ENCODE results near the gene MAP7D1.

The MAP7D1 gene

DNA sequence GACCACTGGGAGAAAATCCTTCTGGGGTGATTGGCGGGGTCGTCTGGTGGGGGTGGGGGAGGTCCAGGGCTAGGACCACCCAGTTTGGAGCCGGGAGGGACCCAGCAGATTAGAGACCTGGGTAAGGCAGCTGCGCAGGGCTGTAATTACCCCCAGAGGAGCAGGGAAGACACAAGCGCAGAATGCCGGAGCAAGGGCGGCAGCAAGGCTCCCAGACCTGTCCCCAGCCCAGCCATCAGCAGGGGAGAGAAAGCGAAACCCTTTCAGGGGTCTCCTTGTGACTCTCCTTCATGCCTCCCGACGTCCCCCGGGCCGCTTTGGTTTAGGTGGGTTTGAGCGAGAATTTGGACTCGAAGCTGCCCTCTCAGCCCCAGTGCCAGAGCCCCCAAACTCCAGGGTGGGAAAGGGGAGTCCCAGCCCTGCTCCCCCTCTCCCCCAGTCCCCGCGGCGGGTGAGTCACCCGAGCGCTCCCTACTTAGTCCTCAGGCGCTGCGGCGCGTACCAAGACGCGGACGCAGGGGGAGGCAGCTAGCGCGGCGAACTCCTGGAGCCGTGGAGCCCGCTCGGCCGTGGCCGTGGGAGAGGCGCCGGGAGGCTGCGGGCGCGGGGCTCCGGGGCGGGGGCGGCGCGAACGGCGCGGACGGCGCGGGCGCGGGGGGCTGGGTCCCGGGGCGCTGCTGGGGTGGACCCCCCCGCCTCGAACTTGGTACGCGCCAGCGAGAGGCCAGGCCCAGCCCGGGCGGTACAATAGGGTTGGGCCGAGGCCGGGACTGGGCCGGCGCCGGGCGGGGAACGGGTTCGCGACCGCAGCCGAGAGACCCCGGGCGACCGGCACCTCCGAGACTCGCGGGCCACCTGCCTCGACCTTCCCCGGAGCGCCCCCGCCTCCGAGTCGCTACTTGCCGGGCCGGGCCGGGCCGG, at the start of gene MAP7D1:
Gene MAP7D1, plus strand, starts transcription at position 753 of the 921 bp plus-strand sequence. CDS start 258 bp downstream, outside the sequence.
- DNase-seq = peak; percentile 62

GRCh38 chr1:36106269-36106668, 49.7 kb upstream of the MAP7D1 start:
- DNase-seq = no peak

- DNase-seq = no peak
These were observed 48.6 kb upstream of the MAP7D1 start for GRCh38 chr1:36107394-36107793.

DNA sequence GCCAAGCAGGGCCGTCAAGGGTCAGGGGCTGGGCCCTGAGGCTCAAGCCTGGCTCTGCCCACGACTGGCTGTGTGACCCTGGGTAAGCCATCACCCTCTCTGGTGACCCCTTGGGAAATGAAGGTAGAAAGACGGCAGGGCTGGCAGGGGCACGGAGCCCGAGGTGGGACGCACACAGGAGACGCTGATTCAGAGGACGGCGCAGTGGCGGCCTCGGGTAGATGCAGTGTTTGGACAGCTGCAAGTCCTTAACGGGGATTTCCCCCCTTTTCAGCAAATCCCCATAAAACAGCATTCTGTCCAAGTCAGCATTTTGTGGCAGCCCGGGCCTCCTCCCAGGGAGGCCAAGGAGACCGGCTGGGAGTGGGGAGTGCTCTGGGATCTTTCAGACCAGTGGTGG, 47.6 kb upstream of the MAP7D1 start:
- DNase-seq = no peak

- DNase-seq = no peak
These were observed 46.8 kb upstream of the MAP7D1 start for GRCh38 chr1:36109041-36109679.

DNA sequence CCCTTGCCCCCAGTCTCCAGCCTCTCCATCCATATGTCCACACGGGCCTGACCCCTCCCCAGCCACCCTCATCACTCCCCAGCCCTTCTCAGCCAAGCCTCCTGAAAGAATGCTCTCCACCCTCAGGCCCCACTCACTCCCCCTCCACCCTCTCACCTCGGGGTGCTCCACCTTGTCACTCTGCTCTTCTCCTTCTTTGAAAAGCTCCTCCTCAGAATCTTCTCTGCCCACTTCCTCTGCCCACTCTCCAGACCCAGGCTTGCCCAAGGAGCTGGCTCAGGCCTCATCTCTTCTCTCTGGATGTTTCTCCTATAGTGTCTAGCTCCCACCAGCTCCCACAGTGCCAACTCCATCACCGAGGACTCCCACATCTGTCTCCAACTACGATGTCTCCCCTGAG, 44.8 kb upstream of the MAP7D1 start:
- DNase-seq = no peak

DNA sequence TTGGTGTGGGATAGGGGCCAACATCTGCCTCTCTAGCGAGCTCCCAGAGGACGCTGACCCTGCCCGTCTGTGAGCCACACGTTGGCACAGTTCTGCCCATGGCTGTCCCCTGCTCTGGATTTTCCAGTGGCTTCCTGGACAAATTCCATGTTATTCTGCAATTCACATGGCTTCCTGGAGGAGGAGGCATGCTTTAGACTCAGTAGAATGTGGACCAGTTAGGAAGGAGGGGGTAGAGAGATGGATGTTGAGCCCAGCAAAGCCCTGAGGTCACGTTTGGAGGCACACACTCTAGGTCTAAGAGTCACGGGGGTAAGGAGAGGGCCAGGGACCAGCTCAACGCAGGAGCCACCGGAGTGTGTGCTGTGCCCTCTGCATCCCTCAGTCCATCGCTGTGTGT, 43.1 kb upstream of the MAP7D1 start:
- DNase-seq = no peak

DNA sequence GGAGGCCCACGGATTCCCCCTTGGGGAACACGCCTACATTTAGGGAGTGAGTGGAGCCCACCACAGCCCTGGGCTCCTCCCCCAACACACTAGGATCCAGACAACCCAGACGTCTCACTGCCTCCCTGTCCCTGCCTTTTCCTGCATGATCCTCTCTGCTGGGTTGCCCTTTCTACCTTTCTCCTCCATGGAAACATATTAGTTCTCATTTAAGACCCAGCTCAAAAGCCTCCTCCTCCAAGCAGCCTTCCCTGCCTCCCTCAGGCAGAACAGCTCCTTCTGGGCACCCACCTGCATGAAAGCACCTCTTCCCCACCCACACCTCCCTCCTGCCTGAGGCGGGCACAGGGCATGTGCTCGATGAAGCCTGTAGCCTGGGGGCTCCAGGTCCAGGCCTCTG, 41.6 kb upstream of the MAP7D1 start:
- DNase-seq = no peak

GRCh38 chr1:36115200-36115669, 40.7 kb upstream of the MAP7D1 start:
- DNase-seq = no peak

GRCh38 chr1:36115931-36116330, 40.0 kb upstream of the MAP7D1 start:
- no peak for DNase-seq

DNA sequence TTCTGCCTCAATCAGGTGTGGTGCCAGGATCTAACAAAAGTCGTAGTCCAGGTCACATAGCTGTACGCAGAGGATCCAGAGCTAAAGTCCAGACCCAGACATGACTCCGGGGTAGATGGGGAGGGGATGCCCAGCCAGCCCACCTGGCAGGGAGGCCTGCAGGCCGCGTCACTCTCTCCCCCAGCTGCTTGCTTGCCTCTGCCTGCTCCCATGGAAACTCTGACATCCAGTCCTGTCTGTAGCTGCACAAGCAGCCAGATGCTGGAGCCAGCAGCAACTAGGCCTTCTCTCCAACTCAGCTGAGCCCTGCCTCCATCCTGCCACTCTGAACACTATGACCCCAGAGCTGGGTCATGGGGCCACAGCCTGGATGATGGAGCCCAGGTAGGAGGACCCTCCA, 39.1 kb upstream of the MAP7D1 start:
- DNase-seq = no peak

- no peak for DNase-seq
These were observed 37.3 kb upstream of the MAP7D1 start for GRCh38 chr1:36118447-36119204.

GRCh38 chr1:36119456-36119855, 36.5 kb upstream of the MAP7D1 start:
- DNase-seq = no peak

DNA sequence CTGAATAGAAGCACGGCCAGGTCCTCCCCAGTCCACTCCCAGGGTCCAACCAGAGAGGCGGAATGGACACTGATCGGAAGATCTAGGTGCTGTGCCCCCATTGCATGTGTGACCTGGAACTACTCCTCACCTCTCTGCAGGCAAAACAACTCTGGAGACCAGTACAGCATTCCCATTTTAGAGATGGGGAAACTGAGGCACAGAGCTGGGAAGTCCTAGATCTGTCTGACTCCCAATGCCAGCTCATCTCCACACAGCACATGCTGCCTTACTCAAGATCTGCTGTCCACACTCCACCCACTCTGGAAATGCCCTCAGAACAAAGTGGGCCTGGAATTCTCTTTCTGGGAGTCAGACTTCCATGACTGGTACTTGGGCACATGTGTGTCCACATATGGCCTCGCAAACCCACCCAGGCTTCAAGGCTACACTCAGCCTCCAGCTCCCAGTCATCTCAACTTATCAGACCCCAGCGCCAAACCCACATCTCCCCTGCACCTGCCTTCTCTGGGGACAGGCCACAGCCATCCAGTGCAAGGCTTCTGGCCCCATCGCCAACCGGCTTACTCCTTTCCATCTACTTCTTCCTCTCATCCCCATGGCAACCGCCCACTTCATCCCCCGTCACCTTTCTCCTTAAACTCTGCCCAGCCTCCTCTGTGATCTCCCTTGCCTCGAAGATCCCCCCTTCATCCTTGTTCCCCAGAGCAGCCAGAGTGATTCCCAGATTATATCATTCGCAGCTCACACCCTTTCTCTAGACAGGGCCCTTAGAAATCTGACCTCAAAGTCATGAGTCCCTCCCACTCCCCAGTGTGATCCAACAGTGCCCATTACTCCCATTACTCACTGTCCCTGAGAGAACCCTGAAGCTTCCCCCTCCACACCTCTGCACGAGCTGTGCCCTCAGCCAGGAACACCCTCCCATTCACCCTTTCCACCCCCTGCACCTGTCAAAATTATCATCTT, 33.6 kb upstream of the MAP7D1 start:
- no peak for DNase-seq

GRCh38 chr1:36123356-36123755, 32.6 kb upstream of the MAP7D1 start:
- DNase-seq = no peak

DNA sequence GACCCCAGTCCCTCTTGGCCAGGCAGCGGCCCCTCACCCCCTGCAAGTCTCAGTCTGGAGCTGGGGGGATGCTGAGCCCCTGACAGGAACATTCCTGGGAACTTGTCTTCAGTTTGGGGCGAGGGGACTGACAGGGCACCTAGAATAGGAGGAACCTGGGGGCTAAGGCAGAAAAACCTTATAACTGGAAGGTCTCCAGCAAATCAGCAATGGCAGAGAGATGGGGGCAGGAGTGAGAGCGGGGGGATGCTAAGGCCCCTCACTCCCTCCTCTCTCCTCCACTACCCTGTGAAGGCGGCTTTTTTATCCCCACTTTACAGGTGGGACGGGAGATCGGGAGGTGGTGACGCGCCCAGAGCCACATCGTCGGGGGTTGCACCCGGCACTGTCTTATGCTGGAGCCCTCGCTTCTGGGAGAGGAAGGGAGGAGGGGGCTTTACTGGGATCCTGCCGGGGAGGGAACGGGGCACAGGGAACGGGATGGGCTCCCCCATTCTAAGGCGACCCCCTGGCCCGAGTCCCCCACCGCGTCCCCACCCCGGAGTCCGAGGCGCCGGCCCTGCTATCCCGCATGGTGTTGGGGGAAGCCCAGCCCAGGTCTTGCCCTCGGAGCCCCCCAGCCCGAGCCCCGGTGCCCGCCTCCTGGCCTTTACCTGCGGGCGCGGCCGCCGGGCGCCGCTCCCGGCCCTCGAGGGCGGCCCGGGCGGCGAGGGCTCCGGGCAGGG, 31.4 kb upstream of the MAP7D1 start:
- DNase-seq = no peak

- no peak for DNase-seq
These were observed 30.6 kb upstream of the MAP7D1 start, which contains the start of gene COL8A2 for GRCh38 chr1:36125129-36125991. Gene COL8A2 (minus strand): TSS chr1:36125222. CDS start chr1:36100242, 24,980 bp downstream.

- DNase-seq = no peak
These were observed 29.8 kb upstream of the MAP7D1 start for GRCh38 chr1:36126005-36126716.

DNA sequence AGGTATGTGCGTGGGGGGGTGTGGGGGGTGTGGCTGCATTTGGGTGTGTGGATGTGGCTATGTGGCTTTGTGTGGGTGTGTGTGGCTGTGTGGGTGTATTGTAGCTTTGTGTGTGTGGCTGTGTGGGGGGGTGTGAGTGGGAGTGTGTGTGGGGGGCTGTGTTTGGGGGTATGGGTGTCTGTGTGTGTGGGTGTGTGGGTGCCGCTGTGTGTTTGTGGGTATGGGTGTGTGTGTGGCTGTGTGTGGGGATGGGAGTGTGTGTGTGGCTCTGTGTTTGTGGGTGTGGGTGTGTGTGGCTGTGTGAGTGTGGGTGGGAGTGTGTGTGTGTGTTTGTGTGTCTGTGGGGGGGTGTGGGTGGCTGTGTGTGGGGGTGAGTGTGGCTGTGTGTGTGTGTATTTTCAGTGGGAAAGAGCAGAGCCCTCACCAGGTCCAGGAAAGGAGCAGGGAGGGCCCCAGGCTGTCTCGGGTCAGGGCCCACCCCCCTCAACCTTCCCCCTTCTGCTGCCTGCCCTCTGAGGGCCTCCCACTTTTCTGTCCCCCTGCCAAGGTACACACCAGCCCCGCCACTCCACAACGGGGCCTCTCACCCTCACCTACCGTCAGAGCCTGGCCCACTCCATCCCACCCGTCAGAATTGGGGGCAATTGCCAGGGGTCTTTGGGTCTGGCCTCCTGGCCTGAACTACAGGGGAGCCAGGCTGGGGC, 29.0 kb upstream of the MAP7D1 start:
- DNase-seq = no peak

All from NCI-H2107 (cell line).